IMR-90 (cell line): ENCODE results near the gene TAL1. TPM values are rescaled to one million over a fixed set of nuclear protein-coding genes. Genes with fewer than 3 reads are reported as not detected.

ENCODE experiments used
- ATAC-seq: fragments of 200-7000 bp; cut with Tn5 transposase; 2 replicates; pipeline ENCODE4 v1.9.1; 2020; ENCODE audit warnings: low read depth, mild to moderate bottlenecking, moderate library complexity
- BruUV-seq: library from RNA; stranded (reverse); fragments of 400-500 nt; replicated peaks from 2 replicates; lab custom pipeline; 2021; lab: Mats Ljungman, UMichigan
- CTCF ChIA-PET: fragments of 300-600 bp; formaldehyde crosslinking; extraction: SDS; loops from one replicate; lab custom pipeline; 2021; ENCODE audit warnings: antibody characterized with exemption; lab: Yijun Ruan, JAX
- POLR2A ChIA-PET: fragments of 300-600 bp; sonication (Branson Sonifier 250); formaldehyde crosslinking; loops from one replicate; lab custom pipeline; 2022; ENCODE audit warnings: antibody characterized with exemption; ENCODE audit not compliant: unreplicated experiment; lab: Charles Lee
- DNase-seq: peaks from one replicate; pipeline ENCODE4 v3.0.0; 2013
- H2AFZ ChIP-seq: replicated peaks from 2 replicates; pipeline ENCODE3; 2013; ENCODE audit warnings: low read length, mild to moderate bottlenecking; ENCODE audit not compliant: poor library complexity
- H2AK5ac ChIP-seq: 2 replicates; pipeline ENCODE4 v1.6.1; 2013; ENCODE audit warnings: low read depth, low read length, inconsistent platforms
- H2AK9ac ChIP-seq: replicated peaks from 2 replicates; pipeline ENCODE3; 2013; ENCODE audit warnings: mild to moderate bottlenecking, low read depth, low read length, moderate library complexity; ENCODE audit not compliant: poor library complexity
- H2BK120ac ChIP-seq: 2 replicates; pipeline ENCODE4 v1.6.1; 2013; ENCODE audit warnings: low read depth, low read length, inconsistent platforms
- H2BK15ac ChIP-seq: 3 replicates; pipeline ENCODE4 v1.6.1; 2013; ENCODE audit warnings: low read depth, low read length, inconsistent platforms
- H2BK20ac ChIP-seq: 2 replicates; pipeline ENCODE4 v1.6.1; 2013; ENCODE audit warnings: low read depth, mild to moderate bottlenecking, inconsistent platforms, low read length, moderate library complexity
- H2BK5ac ChIP-seq: 2 replicates; pipeline ENCODE4 v1.6.1; 2013; ENCODE audit warnings: mild to moderate bottlenecking, low read depth, low read length, inconsistent platforms; ENCODE audit not compliant: poor library complexity, severe bottlenecking
- H3K14ac ChIP-seq: replicated peaks from 2 replicates; pipeline ENCODE4 v1.6.1; 2013; ENCODE audit warnings: low read depth, low read length, inconsistent platforms
- H3K18ac ChIP-seq: 2 replicates; pipeline ENCODE4 v1.6.1; 2013; ENCODE audit warnings: low read depth, low read length, control low read depth
- H3K23ac ChIP-seq: 2 replicates; pipeline ENCODE4 v1.6.1; 2013; ENCODE audit warnings: low read depth, low read length, inconsistent platforms
- H3K27ac ChIP-seq: 2 replicates; pipeline ENCODE4 v1.5.1; 2013; ENCODE audit warnings: mild to moderate bottlenecking, control low read depth, low read length; ENCODE audit not compliant: insufficient read depth
- H3K27me3 ChIP-seq: 2 replicates; pipeline ENCODE4 v1.6.1; 2013; ENCODE audit warnings: low read length; ENCODE audit not compliant: control insufficient read depth, insufficient read depth
- H3K36me3 ChIP-seq: 2 replicates; pipeline ENCODE4 v1.6.1; 2013; ENCODE audit warnings: low read length, mixed read lengths; ENCODE audit not compliant: control insufficient read depth, insufficient read depth
- H3K4ac ChIP-seq: 2 replicates; pipeline ENCODE4 v1.6.1; 2013; ENCODE audit warnings: low read depth, low read length, inconsistent platforms
- H3K4me1 ChIP-seq: 2 replicates; pipeline ENCODE4 v1.6.1; 2013; ENCODE audit warnings: low read length, mixed read lengths; ENCODE audit not compliant: control insufficient read depth, insufficient read depth
- H3K4me2 ChIP-seq: 2 replicates; pipeline ENCODE4 v1.6.1; 2013; ENCODE audit warnings: low read depth, mild to moderate bottlenecking, control low read depth, low read length, moderate library complexity
- H3K4me3 ChIP-seq: 2 replicates; pipeline ENCODE4 v1.5.1; 2013; ENCODE audit warnings: low read depth, mild to moderate bottlenecking, control low read depth, low read length, moderate library complexity; ENCODE audit not compliant: insufficient read depth
- H3K56ac ChIP-seq: 2 replicates; pipeline ENCODE4 v1.6.1; 2013; ENCODE audit warnings: low read length, inconsistent platforms; ENCODE audit not compliant: insufficient read depth; ENCODE audit errors: extremely low read depth
- H3K79me1 ChIP-seq, 2 experiments: 2 replicates each; pipeline ENCODE4 v1.6.1; 2013; ENCODE audit warnings: low read length in 2 of 2, inconsistent platforms in 1 of 2, low read depth in 1 of 2
- H3K9ac ChIP-seq: 2 replicates; pipeline ENCODE4 v1.6.1; 2013; ENCODE audit warnings: low read depth, low read length, control low read depth
- H3K9me1 ChIP-seq: 2 replicates; pipeline ENCODE4 v1.6.1; 2013; ENCODE audit warnings: low read length, inconsistent platforms; ENCODE audit not compliant: insufficient read depth
- H3K9me3 ChIP-seq: 2 replicates; pipeline ENCODE4 v1.6.1; 2013; ENCODE audit warnings: low read length; ENCODE audit not compliant: control insufficient read depth, insufficient read depth
- H4K20me1 ChIP-seq: 2 replicates; pipeline ENCODE4 v1.6.1; 2013; ENCODE audit warnings: low read length, inconsistent platforms; ENCODE audit not compliant: insufficient read depth
- H4K5ac ChIP-seq: 2 replicates; pipeline ENCODE4 v1.6.1; 2013; ENCODE audit warnings: mild to moderate bottlenecking, low read depth, low read length, control low read depth
- H4K8ac ChIP-seq, 2 experiments: 2 replicates each; pipeline ENCODE4 v1.6.1; 2013; ENCODE audit warnings: low read depth in 2 of 2, low read length in 2 of 2, control low read depth in 1 of 2, inconsistent platforms in 1 of 2
- H4K91ac ChIP-seq: 2 replicates; pipeline ENCODE4 v1.6.1; 2013; ENCODE audit warnings: low read depth, low read length, inconsistent platforms; ENCODE audit not compliant: insufficient read depth
- FOS ChIP-seq: fragments of 150-350 bp; IDR thresholded peaks from 2 replicates; pipeline ENCODE4 v1.6.1; 2016; ENCODE audit warnings: low read depth, low read length
- RAD21 ChIP-seq: IDR thresholded peaks from 2 replicates; pipeline ENCODE4 v1.6.1; 2012; ENCODE audit warnings: low read length, improper control_type of control experiment
- WGBS, 2 experiments: methylation state at CpG; one replicate each; pipeline versions ENCODE4 v1.1.5 to v1.1.7; 2013; ENCODE audit warnings: missing lambda C conversion rate in 2 of 2; ENCODE audit not compliant: insufficient read length in 1 of 2; ENCODE audit errors: extremely low coverage in 2 of 2; 5-methylcytosine and 5-hydroxymethylcytosine counted together
- dilution Hi-C: fragments of 300-500 bp; cut with HindIII; formaldehyde crosslinking; loops from one replicate; pipeline ENCODE4 v1.14.3; 2018; ENCODE audit warnings: low sequenced_read_pairs; ENCODE audit not compliant: unreplicated experiment
- in situ Hi-C: fragments of 300-500 bp; cut with MboI; formaldehyde crosslinking; loops from 3 replicates; pipeline ENCODE4 v1.14.3; 2019; ENCODE audit warnings: low sequenced_read_pairs, inconsistent platforms, mixed read lengths
- intact Hi-C: fragments of 100-400 bp; cut with micrococcal nuclease; formaldehyde crosslinking; loops from 2 replicates; pipeline ENCODE4 v1.10.0; 2022
- polyA plus RNA-seq, 3 experiments: library from polyadenylated mRNA; depleted of rRNA; stranded (reverse); fragments of >200 nt; gene quantifications; 2 replicates each; pipeline ENCODE4 v1.2.3, GENCODE V29; 2012; ENCODE audit warnings: low replicate concordance in 1 of 3
- total RNA-seq: library from RNA; depleted of rRNA; stranded (reverse); fragments of >200 nt; gene quantifications from 2 replicates; pipeline ENCODE4 v1.2.3, GENCODE V29; 2012
- TF ChIP-seq, protein P1 (sequence below): fragments of 150-350 bp; IDR thresholded peaks from 2 replicates; pipeline ENCODE4 v1.6.1; 2017; ENCODE audit warnings: mild to moderate bottlenecking, antibody characterized with exemption, low read length, low read depth

The TAL1 gene
- total and polyA plus RNA-seq, 2 of the 4 experiments (the other 2 are of a cell fraction): not detected

DNA sequence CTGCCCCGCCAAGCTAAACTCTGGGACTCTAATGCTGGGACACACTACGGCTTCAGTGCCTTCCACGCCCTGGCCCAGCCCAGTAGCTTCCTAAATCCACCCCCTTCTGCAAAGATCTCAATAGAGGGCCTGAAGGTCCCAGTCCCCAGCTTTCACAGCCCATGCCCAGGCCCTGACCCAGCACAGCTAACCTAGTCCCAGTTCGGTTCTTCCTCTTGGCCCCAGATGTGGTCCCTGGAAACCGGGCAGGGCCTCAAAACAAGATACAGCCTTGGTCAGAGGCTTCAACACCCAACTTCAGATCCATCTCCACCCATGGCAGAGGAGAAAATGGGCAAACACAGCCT is 41.5 kb downstream of the TAL1 start:
- no peak overlapping the region for H3K23ac ChIP-seq
- no TSS peak for BruUV-seq
- peaks cover 6% of the 10 kb centered on the region for H3K27me3 ChIP-seq
- H3K9ac ChIP-seq: no peak overlapping the region
- ATAC-seq: no peak
- H3K56ac ChIP-seq: no peak overlapping the region
- H3K36me3 ChIP-seq: no peaks in the 10 kb centered on the region
- H4K8ac ChIP-seq: no peak overlapping the region
- H3K9me3 ChIP-seq: no peaks in the 10 kb centered on the region
- H3K4ac ChIP-seq: no peak overlapping the region
- dilution Hi-C loops: no loop called here
- ChIA-PET POLR2A (no interaction called here), CTCF (interaction anchor here (0.6 to 2.6 kb wide), 3 partner anchors 11 to 135 kb away, joined by 3 to 8 read pairs (median 3); no protein-coding TSS in a partner anchor)
- no peak overlapping the region for H3K4me2 ChIP-seq
- H3K4me1 ChIP-seq: peaks cover 2% of the 10 kb centered on the region; the same call in 1 of the 2 replicates
- no peak overlapping the region for H2AK9ac ChIP-seq
- no peak overlapping the region; the same call in 1 of the 2 replicates for H4K91ac ChIP-seq
- no peak overlapping the region for H2BK120ac ChIP-seq
- no peak overlapping the region for H3K18ac ChIP-seq
- no peak overlapping the region for H2AFZ ChIP-seq
- TF ChIP-seq RAD21 (no peak), FOS (no peak)
- TF ChIP-seq, protein P1, sequence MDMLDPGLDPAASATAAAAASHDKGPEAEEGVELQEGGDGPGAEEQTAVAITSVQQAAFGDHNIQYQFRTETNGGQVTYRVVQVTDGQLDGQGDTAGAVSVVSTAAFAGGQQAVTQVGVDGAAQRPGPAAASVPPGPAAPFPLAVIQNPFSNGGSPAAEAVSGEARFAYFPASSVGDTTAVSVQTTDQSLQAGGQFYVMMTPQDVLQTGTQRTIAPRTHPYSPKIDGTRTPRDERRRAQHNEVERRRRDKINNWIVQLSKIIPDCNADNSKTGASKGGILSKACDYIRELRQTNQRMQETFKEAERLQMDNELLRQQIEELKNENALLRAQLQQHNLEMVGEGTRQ: no peak
- WGBS, 2 experiments: 39% methylated on average over 2 of the region's 5 CpGs; no CpG with 5 or more reads in 1 of the 2 experiments
- no peaks in the 10 kb centered on the region for H3K79me1 ChIP-seq
- no peak overlapping the region for H3K4me3 ChIP-seq
- H2BK20ac ChIP-seq: no peak overlapping the region
- no peaks in the 10 kb centered on the region; the same call in 1 of the 2 replicates for H4K20me1 ChIP-seq
- H3K9me1 ChIP-seq: no peaks in the 10 kb centered on the region
- no peak overlapping the region for H3K27ac ChIP-seq
- in situ Hi-C loops: no loop called here
- H2BK15ac ChIP-seq: no peak overlapping the region
- no peak overlapping the region; the same call in 1 of the 2 replicates for H2AK5ac ChIP-seq
- no peak overlapping the region for H2BK5ac ChIP-seq
- no peak for DNase-seq
- intact Hi-C loops: loop anchor here (5.0 kb wide), 5 partner anchors 122 to 537 kb away; partner anchors contain the start of genes CMPK1 and STIL
- no peak overlapping the region for H3K14ac ChIP-seq
- H4K5ac ChIP-seq: no peak overlapping the region
